SK-N-SH (cell line): Measurements from ENCODE around the gene OR6B1. TPM values are rescaled to one million over a fixed set of nuclear protein-coding genes. Genes with fewer than 3 reads are reported as not detected.

Source experiments
- CTCF ChIA-PET: fragments of 300-600, 350-600 bp; formaldehyde crosslinking; extraction: SDS; loops from one replicate; lab custom pipeline; 2021; lab: Yijun Ruan, JAX
- POLR2A ChIA-PET: fragments of 350-600 bp; sonication (Branson Sonifier 250); formaldehyde crosslinking; extraction: SDS; loops from one replicate; lab custom pipeline; 2020; ENCODE audit warnings: antibody characterized with exemption, inconsistent platforms; lab: Yijun Ruan, JAX
- DNase-seq: peaks from one replicate; pipeline ENCODE4 v3.0.0; 2012
- H2AFZ ChIP-seq: fragments of 200-600 bp; sonication (generic); 2 replicates; pipeline ENCODE4 v1.8.1; 2016; ENCODE audit warnings: antibody characterized with exemption, mild to moderate bottlenecking, low read depth
- H3F3A ChIP-seq: fragments of 200-600 bp; sonication (generic); replicated peaks from 2 replicates; pipeline ENCODE3; 2016; ENCODE audit warnings: antibody characterized with exemption, mild to moderate bottlenecking; ENCODE audit not compliant: insufficient read depth
- H3K27ac ChIP-seq, 2 experiments: fragments of 200-500 bp in 1 of 2; fragments of 200-600 bp in 1 of 2; sonication (Bioruptor generic) in 1 of 2; sonication (generic), shearing (Covaris generic) in 1 of 2; 2 replicates each; pipeline versions ENCODE4 v1.5.1 to v1.6.1; 2014 to 2016; ENCODE audit warnings: low read depth in 2 of 2, inconsistent platforms in 1 of 2, low read length in 1 of 2, mild to moderate bottlenecking in 1 of 2, mixed read lengths in 1 of 2
- H3K27me3 ChIP-seq: fragments of 200-600 bp; sonication (generic), shearing (Covaris generic); 2 replicates; pipeline ENCODE4 v1.6.1; 2016; ENCODE audit warnings: mixed run types; ENCODE audit not compliant: insufficient read depth
- H3K36me3 ChIP-seq, 2 experiments: fragments of 200-500 bp in 1 of 2; fragments of 200-600 bp in 1 of 2; sonication (Bioruptor generic) in 1 of 2; sonication (generic) in 1 of 2; replicated peaks in 1 of 2; 2 replicates each; pipeline versions ENCODE3 to v1.5.1; 2014 to 2016; ENCODE audit warnings: low read length in 1 of 2, mild to moderate bottlenecking in 1 of 2; ENCODE audit not compliant: insufficient read depth in 2 of 2, control insufficient read depth in 1 of 2
- H3K4me1 ChIP-seq, 2 experiments: fragments of 200-500 bp in 1 of 2; fragments of 200-600 bp in 1 of 2; sonication (Bioruptor generic) in 1 of 2; sonication (generic), shearing (Covaris generic) in 1 of 2; 2 replicates each; pipeline versions ENCODE4 v1.5.1 to v1.6.1; 2014 to 2016; ENCODE audit warnings: low read depth in 1 of 2, low read length in 1 of 2, mixed run types in 1 of 2; ENCODE audit not compliant: insufficient read depth in 2 of 2, control insufficient read depth in 1 of 2
- H3K4me2 ChIP-seq: fragments of 200-600 bp; sonication (generic), shearing (Covaris generic); 2 replicates; pipeline ENCODE4 v1.6.1; 2017; ENCODE audit warnings: mixed run types
- H3K4me3 ChIP-seq, 2 experiments: fragments of 200-500 bp in 1 of 2; fragments of 200-600 bp in 1 of 2; sonication (Bioruptor generic) in 1 of 2; sonication (generic), shearing (Covaris generic) in 1 of 2; 2 replicates each; pipeline versions ENCODE4 v1.5.1 to v1.8.1; 2014 to 2016; ENCODE audit warnings: low read depth in 2 of 2, inconsistent platforms in 1 of 2, low read length in 1 of 2, mild to moderate bottlenecking in 1 of 2, mixed read lengths in 1 of 2, moderate library complexity in 1 of 2
- H3K79me2 ChIP-seq: fragments of 200-600 bp; sonication (generic); 2 replicates; pipeline ENCODE4 v1.8.1; 2017; ENCODE audit warnings: mild to moderate bottlenecking; ENCODE audit not compliant: insufficient read depth
- H3K9ac ChIP-seq: fragments of 200-600 bp; sonication (generic); 2 replicates; pipeline ENCODE4 v1.6.1; 2017; ENCODE audit warnings: mixed run types
- H3K9me2 ChIP-seq: fragments of 200-600 bp; sonication (generic); 2 replicates; pipeline ENCODE4 v1.6.1; 2017; ENCODE audit warnings: mixed run types
- H3K9me3 ChIP-seq: fragments of 200-600 bp; sonication (generic); 2 replicates; pipeline ENCODE4 v1.6.1; 2017; ENCODE audit warnings: mixed run types, mild to moderate bottlenecking, moderate library complexity
- H4K20me1 ChIP-seq: fragments of 200-600 bp; sonication (generic); 2 replicates; pipeline ENCODE4 v1.6.1; 2017; ENCODE audit warnings: mild to moderate bottlenecking, mixed run types; ENCODE audit not compliant: insufficient read depth
- MEF2A ChIP-seq: IDR thresholded peaks from 2 replicates; pipeline ENCODE4 v1.4.0; 2012; ENCODE audit warnings: low read depth, borderline replicate concordance
- RFX5 ChIP-seq: IDR thresholded peaks from 2 replicates; pipeline ENCODE4 v1.6.1; 2012; ENCODE audit warnings: mild to moderate bottlenecking, improper control_type of control experiment, low read length
- TAF1 ChIP-seq: IDR thresholded peaks from 2 replicates; pipeline ENCODE4 v1.6.1; 2012; ENCODE audit warnings: low read depth, mild to moderate bottlenecking, low read length, moderate library complexity, borderline replicate concordance
- TEAD4 ChIP-seq: IDR thresholded peaks from 2 replicates; pipeline ENCODE4 v1.4.0; 2012; ENCODE audit warnings: mild to moderate bottlenecking, borderline replicate concordance; ENCODE audit not compliant: insufficient read depth
- WGBS: methylation state at CpG from one replicate; pipeline ENCODE4 v1.1.6; 2017; ENCODE audit warnings: low lambda C conversion rate; 5-methylcytosine and 5-hydroxymethylcytosine counted together
- polyA plus RNA-seq, 3 experiments: library from polyadenylated mRNA; depleted of rRNA; stranded (reverse); fragments of >200 nt; gene quantifications; 2 replicates each; pipeline ENCODE4 v1.2.3, GENCODE V29; 2012
- TF ChIP-seq, protein P1 (sequence below): fragments of 200-600 bp; sonication (generic); IDR thresholded peaks from 2 replicates; pipeline ENCODE4 v1.6.1; 2017; ENCODE audit warnings: antibody characterized with exemption, mild to moderate bottlenecking, moderate library complexity
- TF ChIP-seq, protein P2 (sequence below): IDR thresholded peaks from 2 replicates; pipeline ENCODE4 v1.4.0; 2012; ENCODE audit warnings: low read depth, borderline replicate concordance
- TF ChIP-seq, protein P3 (sequence below): IDR thresholded peaks from 2 replicates; pipeline ENCODE4 v1.6.1; 2012; ENCODE audit warnings: mild to moderate bottlenecking, low read depth, low read length, moderate library complexity

Gene OR6B1
- polyA plus RNA-seq, 1 of the 3 experiments (the other 2 are of a cell fraction), result not detected

DNA sequence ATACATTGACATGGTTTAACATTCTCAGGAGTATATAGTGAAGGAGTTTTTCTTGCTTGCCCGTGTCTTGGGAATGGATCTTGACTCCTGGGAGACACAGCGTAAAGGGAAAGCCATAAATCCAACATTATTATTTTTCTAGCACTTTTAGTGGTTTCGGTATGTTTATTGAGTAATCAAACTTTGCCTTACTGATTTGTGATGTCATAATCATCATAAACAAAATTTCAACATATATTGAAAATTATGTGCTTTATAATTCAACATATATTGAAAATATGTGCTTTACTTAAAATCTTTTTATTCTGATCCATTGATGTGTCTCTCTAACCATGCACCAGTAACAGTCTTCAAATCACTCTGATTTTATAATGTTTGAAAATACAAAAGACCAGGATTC is 28.4 kb downstream of the OR6B1 start:
- no peaks in the 10 kb centered on the region for H3K9me3 ChIP-seq
- WGBS, result 13% methylated on average over 3 of the region's 3 CpGs
- no peak overlapping the region for H3K4me2 ChIP-seq
- H2AFZ ChIP-seq, result no peak overlapping the region
- H4K20me1 ChIP-seq, result no peaks in the 10 kb centered on the region
- CTCF ChIA-PET, result interaction anchor here (0.8 to 1.4 kb wide), 6 partner anchors 9 to 300 kb away, joined by 3 to 5 read pairs (median 4); partner anchors contain the start of gene TCAF1
- no peaks in the 10 kb centered on the region for H3K36me3 ChIP-seq
- H3K27ac ChIP-seq, result no peak overlapping the region
- no peaks in the 10 kb centered on the region; a peak in 1 of 4 replicates for H3K4me1 ChIP-seq
- no peaks in the 10 kb centered on the region for H3K9me2 ChIP-seq
- DNase-seq, result no peak
- peaks cover 17% of the 10 kb centered on the region; the same call in 1 of the 2 replicates for H3K27me3 ChIP-seq
- no peaks in the 10 kb centered on the region for H3F3A ChIP-seq
- H3K4me3 ChIP-seq, result no peak overlapping the region
- no peaks in the 10 kb centered on the region for H3K79me2 ChIP-seq
- H3K9ac ChIP-seq, result no peak overlapping the region
- TF ChIP-seq, protein P1, sequence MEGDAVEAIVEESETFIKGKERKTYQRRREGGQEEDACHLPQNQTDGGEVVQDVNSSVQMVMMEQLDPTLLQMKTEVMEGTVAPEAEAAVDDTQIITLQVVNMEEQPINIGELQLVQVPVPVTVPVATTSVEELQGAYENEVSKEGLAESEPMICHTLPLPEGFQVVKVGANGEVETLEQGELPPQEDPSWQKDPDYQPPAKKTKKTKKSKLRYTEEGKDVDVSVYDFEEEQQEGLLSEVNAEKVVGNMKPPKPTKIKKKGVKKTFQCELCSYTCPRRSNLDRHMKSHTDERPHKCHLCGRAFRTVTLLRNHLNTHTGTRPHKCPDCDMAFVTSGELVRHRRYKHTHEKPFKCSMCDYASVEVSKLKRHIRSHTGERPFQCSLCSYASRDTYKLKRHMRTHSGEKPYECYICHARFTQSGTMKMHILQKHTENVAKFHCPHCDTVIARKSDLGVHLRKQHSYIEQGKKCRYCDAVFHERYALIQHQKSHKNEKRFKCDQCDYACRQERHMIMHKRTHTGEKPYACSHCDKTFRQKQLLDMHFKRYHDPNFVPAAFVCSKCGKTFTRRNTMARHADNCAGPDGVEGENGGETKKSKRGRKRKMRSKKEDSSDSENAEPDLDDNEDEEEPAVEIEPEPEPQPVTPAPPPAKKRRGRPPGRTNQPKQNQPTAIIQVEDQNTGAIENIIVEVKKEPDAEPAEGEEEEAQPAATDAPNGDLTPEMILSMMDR, result no peak
- TF ChIP-seq, protein P2, sequence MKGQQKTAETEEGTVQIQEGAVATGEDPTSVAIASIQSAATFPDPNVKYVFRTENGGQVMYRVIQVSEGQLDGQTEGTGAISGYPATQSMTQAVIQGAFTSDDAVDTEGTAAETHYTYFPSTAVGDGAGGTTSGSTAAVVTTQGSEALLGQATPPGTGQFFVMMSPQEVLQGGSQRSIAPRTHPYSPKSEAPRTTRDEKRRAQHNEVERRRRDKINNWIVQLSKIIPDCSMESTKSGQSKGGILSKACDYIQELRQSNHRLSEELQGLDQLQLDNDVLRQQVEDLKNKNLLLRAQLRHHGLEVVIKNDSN, result 0 out of 2 replicates have a peak, but pooled peaks have one; percentile 0
- POLR2A ChIA-PET, result no interaction called here

DNA sequence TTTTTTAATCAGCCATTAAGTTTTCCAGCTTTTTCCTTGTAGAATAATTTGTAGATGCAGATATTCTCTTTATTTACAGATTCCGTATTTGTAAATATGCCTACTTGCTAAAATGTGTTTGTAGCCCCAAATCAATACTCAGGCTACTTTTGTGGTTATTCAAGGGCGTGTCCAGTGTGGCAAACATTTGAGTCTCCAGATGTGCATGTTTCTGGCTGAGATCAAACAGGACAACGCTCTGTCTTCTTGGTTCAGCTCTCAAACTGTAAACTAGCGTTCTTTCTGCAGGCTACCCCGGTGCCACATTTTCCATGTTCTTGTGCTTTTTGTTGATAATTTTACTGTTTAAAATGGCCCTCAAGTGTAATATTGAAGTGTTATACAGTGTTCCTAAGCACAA is 32.4 kb downstream of the OR6B1 start:
- H3K4me3 ChIP-seq, result no peak overlapping the region
- ChIA-PET CTCF (interaction anchor here (0.6 to 1.6 kb wide), 2 partner anchors 10 to 792 kb away, joined by 4 to 6 read pairs; no protein-coding TSS in a partner anchor), POLR2A (no interaction called here)
- no peaks in the 10 kb centered on the region for H3K36me3 ChIP-seq
- H2AFZ ChIP-seq, result no peak overlapping the region
- H3F3A ChIP-seq, result no peaks in the 10 kb centered on the region
- H3K27ac ChIP-seq, result no peak overlapping the region
- H3K4me1 ChIP-seq, result no peaks in the 10 kb centered on the region; a peak in 1 of 4 replicates
- no peaks in the 10 kb centered on the region for H4K20me1 ChIP-seq
- H3K27me3 ChIP-seq, result peaks cover 17% of the 10 kb centered on the region; the same call in 1 of the 2 replicates
- no peaks in the 10 kb centered on the region for H3K9me3 ChIP-seq
- H3K9me2 ChIP-seq, result no peaks in the 10 kb centered on the region
- WGBS, result 7% methylated on average over 5 of the region's 5 CpGs
- no peak overlapping the region for H3K9ac ChIP-seq
- TF ChIP-seq RFX5 (no peak), MEF2A (no peak), TAF1 (no peak), TEAD4 (no peak)
- TF ChIP-seq, protein P3, sequence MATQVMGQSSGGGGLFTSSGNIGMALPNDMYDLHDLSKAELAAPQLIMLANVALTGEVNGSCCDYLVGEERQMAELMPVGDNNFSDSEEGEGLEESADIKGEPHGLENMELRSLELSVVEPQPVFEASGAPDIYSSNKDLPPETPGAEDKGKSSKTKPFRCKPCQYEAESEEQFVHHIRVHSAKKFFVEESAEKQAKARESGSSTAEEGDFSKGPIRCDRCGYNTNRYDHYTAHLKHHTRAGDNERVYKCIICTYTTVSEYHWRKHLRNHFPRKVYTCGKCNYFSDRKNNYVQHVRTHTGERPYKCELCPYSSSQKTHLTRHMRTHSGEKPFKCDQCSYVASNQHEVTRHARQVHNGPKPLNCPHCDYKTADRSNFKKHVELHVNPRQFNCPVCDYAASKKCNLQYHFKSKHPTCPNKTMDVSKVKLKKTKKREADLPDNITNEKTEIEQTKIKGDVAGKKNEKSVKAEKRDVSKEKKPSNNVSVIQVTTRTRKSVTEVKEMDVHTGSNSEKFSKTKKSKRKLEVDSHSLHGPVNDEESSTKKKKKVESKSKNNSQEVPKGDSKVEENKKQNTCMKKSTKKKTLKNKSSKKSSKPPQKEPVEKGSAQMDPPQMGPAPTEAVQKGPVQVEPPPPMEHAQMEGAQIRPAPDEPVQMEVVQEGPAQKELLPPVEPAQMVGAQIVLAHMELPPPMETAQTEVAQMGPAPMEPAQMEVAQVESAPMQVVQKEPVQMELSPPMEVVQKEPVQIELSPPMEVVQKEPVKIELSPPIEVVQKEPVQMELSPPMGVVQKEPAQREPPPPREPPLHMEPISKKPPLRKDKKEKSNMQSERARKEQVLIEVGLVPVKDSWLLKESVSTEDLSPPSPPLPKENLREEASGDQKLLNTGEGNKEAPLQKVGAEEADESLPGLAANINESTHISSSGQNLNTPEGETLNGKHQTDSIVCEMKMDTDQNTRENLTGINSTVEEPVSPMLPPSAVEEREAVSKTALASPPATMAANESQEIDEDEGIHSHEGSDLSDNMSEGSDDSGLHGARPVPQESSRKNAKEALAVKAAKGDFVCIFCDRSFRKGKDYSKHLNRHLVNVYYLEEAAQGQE, result no peak
- DNase-seq, result no peak
- H3K79me2 ChIP-seq, result no peaks in the 10 kb centered on the region
- H3K4me2 ChIP-seq, result no peak overlapping the region
